H1 (cell line): Measurements from ENCODE around the gene LTB.

Experiments
- CEBPB ChIP-seq: IDR thresholded peaks from 2 replicates; pipeline ENCODE4 v1.6.1; 2012; ENCODE audit warnings: low read depth, low read length
- POLR2AphosphoS5 ChIP-seq: IDR thresholded peaks from 2 replicates; pipeline ENCODE4 v1.6.1; 2011; ENCODE audit warnings: low read depth, low read length
- YY1 ChIP-seq: IDR thresholded peaks from 2 replicates; pipeline ENCODE4 v1.6.1; 2011; ENCODE audit warnings: low read depth, mild to moderate bottlenecking, low read length

- no peak for TF ChIP-seq YY1
- TF ChIP-seq POLR2AphosphoS5 = no peak
- no peak for TF ChIP-seq CEBPB
Measured at GRCh38 chr6:31558631-31559500, 23.4 kb downstream of the LTB start.
